Neural cell (in vitro differentiated cells): Measurements from ENCODE around the gene TFPI. TPM values are rescaled to one million over a fixed set of nuclear protein-coding genes. Genes with fewer than 3 reads are reported as not detected.

Source experiments
- H2AFZ ChIP-seq: fragments of 200-600, 300-800 bp; sonication (generic), shearing (Covaris generic); 2 replicates; pipeline ENCODE4 v1.6.0; 2014; ENCODE audit warnings: low read depth, mild to moderate bottlenecking, antibody characterized with exemption, low read length, moderate library complexity
- H3F3A ChIP-seq: fragments of 200-600 bp; shearing (Covaris generic); 2 replicates; pipeline ENCODE4 v1.6.1; 2016; ENCODE audit warnings: mild to moderate bottlenecking, moderate library complexity, mixed read lengths, antibody characterized with exemption, low read length; ENCODE audit not compliant: insufficient read depth, poor library complexity, severe bottlenecking
- H3K27ac ChIP-seq: fragments of 200-600, 300-800 bp; sonication (generic), shearing (Covaris generic); 2 replicates; pipeline ENCODE4 v1.5.1; 2014; ENCODE audit warnings: mild to moderate bottlenecking, low read length, moderate library complexity
- H3K27me3 ChIP-seq: fragments of 300-800, 200-600 bp; sonication (generic), shearing (Covaris generic); 2 replicates; pipeline ENCODE4 v1.6.0; 2014; ENCODE audit warnings: mild to moderate bottlenecking, low read depth, low read length, moderate library complexity; ENCODE audit not compliant: insufficient read depth
- H3K36me3 ChIP-seq: fragments of 300-800, 200-600 bp; sonication (generic), shearing (Covaris generic); 2 replicates; pipeline ENCODE4 v1.5.1; 2014; ENCODE audit warnings: mild to moderate bottlenecking, antibody characterized with exemption, low read length, moderate library complexity; ENCODE audit not compliant: insufficient read depth
- H3K4me2 ChIP-seq: fragments of 300-800, 200-600 bp; sonication (generic), shearing (Covaris generic); 2 replicates; pipeline ENCODE4 v1.6.0; 2014; ENCODE audit warnings: mild to moderate bottlenecking, low read length
- H3K4me3 ChIP-seq: fragments of 300-800, 200-600 bp; sonication (generic), shearing (Covaris generic); 2 replicates; pipeline ENCODE4 v1.5.1; 2014; ENCODE audit warnings: mild to moderate bottlenecking, low read length, moderate library complexity
- H3K79me2 ChIP-seq: fragments of 200-600 bp; shearing (Covaris generic); replicated peaks from 2 replicates; pipeline ENCODE4 v1.6.0; 2014; ENCODE audit warnings: mild to moderate bottlenecking, low read length, moderate library complexity; ENCODE audit not compliant: insufficient read depth
- H3K9ac ChIP-seq: fragments of 300-800, 200-600 bp; sonication (generic), shearing (Covaris generic); 2 replicates; pipeline ENCODE4 v1.6.1; 2016; ENCODE audit warnings: mild to moderate bottlenecking, low read length, mixed read lengths
- H3K9me2 ChIP-seq: fragments of 200-600 bp; shearing (Covaris generic); 2 replicates; pipeline ENCODE4 v1.6.1; 2016; ENCODE audit warnings: mild to moderate bottlenecking, low read length, mixed read lengths; ENCODE audit not compliant: insufficient read depth
- H3K9me3 ChIP-seq: fragments of 200-600, 300-800 bp; sonication (generic), shearing (Covaris generic); 2 replicates; pipeline ENCODE4 v1.6.1; 2016; ENCODE audit warnings: mild to moderate bottlenecking, mixed run types, low read length, moderate library complexity, mixed read lengths
- H4K20me1 ChIP-seq: fragments of 200-600 bp; shearing (Covaris generic); 2 replicates; pipeline ENCODE4 v1.6.1; 2016; ENCODE audit warnings: mild to moderate bottlenecking, mixed run types; ENCODE audit not compliant: insufficient read depth
- CTCF ChIP-seq: fragments of 450-650 bp; IDR thresholded peaks from 2 replicates; pipeline ENCODE4 v1.5.1; 2014; ENCODE audit warnings: antibody characterized with exemption, mild to moderate bottlenecking, moderate library complexity; ENCODE audit not compliant: poor library complexity, severe bottlenecking
- EP300 ChIP-seq: fragments of 450-650 bp; conservative IDR thresholded peaks from 2 replicates; pipeline ENCODE4 v1.6.1; 2014; ENCODE audit warnings: antibody characterized with exemption, mild to moderate bottlenecking, moderate library complexity; ENCODE audit not compliant: poor library complexity, severe bottlenecking
- EZH2 ChIP-seq: fragments of 200-600, 300-800 bp; shearing (Covaris generic), sonication (generic); IDR thresholded peaks from 2 replicates; pipeline ENCODE4 v1.6.1; 2014; ENCODE audit warnings: antibody characterized with exemption, low read length, borderline replicate concordance, mild to moderate bottlenecking; ENCODE audit not compliant: insufficient read depth, poor library complexity, severe bottlenecking
- MXI1 ChIP-seq: fragments of 450-650 bp; conservative IDR thresholded peaks from 2 replicates; pipeline ENCODE4 v1.6.1; 2014; ENCODE audit warnings: antibody characterized with exemption, mild to moderate bottlenecking; ENCODE audit not compliant: poor library complexity, severe bottlenecking
- POLR2AphosphoS5 ChIP-seq: IDR thresholded peaks from 2 replicates; pipeline ENCODE4 v1.6.1; 2012
- RAD21 ChIP-seq: fragments of 450-650 bp; conservative IDR thresholded peaks from 2 replicates; pipeline ENCODE4 v1.6.1; 2014; ENCODE audit warnings: antibody characterized with exemption, mild to moderate bottlenecking, moderate library complexity
- REST ChIP-seq: IDR thresholded peaks from 2 replicates; pipeline ENCODE4 v1.6.1; 2012; ENCODE audit warnings: borderline replicate concordance
- SMC3 ChIP-seq: fragments of 450-650 bp; conservative IDR thresholded peaks from 2 replicates; pipeline ENCODE4 v1.6.1; 2014; ENCODE audit warnings: antibody characterized with exemption, mild to moderate bottlenecking, moderate library complexity; ENCODE audit not compliant: poor library complexity
- TAF1 ChIP-seq: IDR thresholded peaks from 2 replicates; pipeline ENCODE4 v1.6.1; 2012; ENCODE audit warnings: low read depth
- polyA plus RNA-seq: library from polyadenylated mRNA; depleted of rRNA; stranded (reverse); fragments of >200 nt; gene quantifications from 2 replicates; pipeline ENCODE4 v1.2.3, GENCODE V29; 2014

Gene TFPI
- polyA plus RNA-seq, 1 donor from 2014 or later, result 0.51 TPM

GRCh38 chr2:187569042-187569441, 14.8 kb upstream of the TFPI start:
- Histone ChIP-seq H3K79me2 (no peaks in the 10 kb centered on the region), H3K4me2 (no peak overlapping the region), H3K9me2 (no peaks in the 10 kb centered on the region), H3F3A (no peaks in the 10 kb centered on the region), H4K20me1 (no peaks in the 10 kb centered on the region), H3K27ac (no peak overlapping the region), H3K27me3 (no peaks in the 10 kb centered on the region), H3K4me3 (no peak overlapping the region), H3K9me3 (no peaks in the 10 kb centered on the region), H2AFZ (no peak overlapping the region), H3K9ac (no peak overlapping the region), H3K36me3 (no peaks in the 10 kb centered on the region)
- no peak for TF ChIP-seq RAD21
- TF ChIP-seq TAF1, result no peak
- no peak for TF ChIP-seq SMC3
- TF ChIP-seq EP300, result no peak
- no peak for TF ChIP-seq REST
- no peak for TF ChIP-seq MXI1
- no peak for TF ChIP-seq EZH2
- TF ChIP-seq CTCF, result no peak
- TF ChIP-seq POLR2AphosphoS5, result no peak

- H3K4me3 ChIP-seq, result no peak overlapping the region
- H3K4me2 ChIP-seq, result no peak overlapping the region
- no peak overlapping the region for H2AFZ ChIP-seq
- H3K9ac ChIP-seq, result no peak overlapping the region
- H4K20me1 ChIP-seq, result no peaks in the 10 kb centered on the region
- no peaks in the 10 kb centered on the region for H3K9me3 ChIP-seq
- no peak for TF ChIP-seq CTCF
- TF ChIP-seq EP300, result no peak
- no peak for TF ChIP-seq POLR2AphosphoS5
- no peak for TF ChIP-seq SMC3
- no peak for TF ChIP-seq TAF1
- no peak for TF ChIP-seq REST
- no peak for TF ChIP-seq MXI1
- no peak for TF ChIP-seq EZH2
- no peak for TF ChIP-seq RAD21
- H3K27me3 ChIP-seq, result no peaks in the 10 kb centered on the region
- no peaks in the 10 kb centered on the region for H3K79me2 ChIP-seq
- no peak overlapping the region for H3K27ac ChIP-seq
- H3K9me2 ChIP-seq, result no peaks in the 10 kb centered on the region
- H3F3A ChIP-seq, result no peaks in the 10 kb centered on the region
- H3K36me3 ChIP-seq, result no peaks in the 10 kb centered on the region
Observed at GRCh38 chr2:187567126-187567525, 12.9 kb upstream of the TFPI start.
